Smooth muscle cell (in vitro differentiated cells): ENCODE results near the gene SLC6A3. TPM values are rescaled to one million over a fixed set of nuclear protein-coding genes. Genes with fewer than 3 reads are reported as not detected.

Experiments used
- DNase-seq: peaks from one replicate; lab custom pipeline; 2025; ENCODE audit not compliant: unreplicated experiment; lab: John Stamatoyannopoulos, UW
- H2AFZ ChIP-seq: fragments of 200-600 bp; sonication (generic); 2 replicates; pipeline ENCODE4 v1.6.0; 2016; ENCODE audit warnings: antibody characterized with exemption, low read depth, mild to moderate bottlenecking
- H3F3A ChIP-seq: fragments of 200-600 bp; sonication (generic); 2 replicates; pipeline ENCODE4 v1.6.0; 2017; ENCODE audit warnings: antibody characterized with exemption, low read depth
- H3K27ac ChIP-seq: fragments of 200-600 bp; sonication (generic); 2 replicates; pipeline ENCODE4 v1.5.1; 2016; ENCODE audit warnings: low read depth, mild to moderate bottlenecking
- H3K27me3 ChIP-seq: fragments of 200-600 bp; sonication (generic); 2 replicates; pipeline ENCODE4 v1.6.1; 2016; ENCODE audit warnings: low read depth, mild to moderate bottlenecking
- H3K36me3 ChIP-seq: fragments of 200-600 bp; sonication (generic); 2 replicates; pipeline ENCODE4 v1.5.1; 2016; ENCODE audit warnings: low read depth
- H3K4me1 ChIP-seq: fragments of 200-600 bp; sonication (generic); 2 replicates; pipeline ENCODE4 v1.5.1; 2016; ENCODE audit warnings: low read depth
- H3K4me2 ChIP-seq: fragments of 200-600 bp; sonication (generic); 2 replicates; pipeline ENCODE4 v1.6.0; 2016; ENCODE audit warnings: mild to moderate bottlenecking
- H3K4me3 ChIP-seq: fragments of 200-600 bp; sonication (generic); 2 replicates; pipeline ENCODE4 v1.5.1; 2016; ENCODE audit warnings: mild to moderate bottlenecking
- H3K79me2 ChIP-seq: fragments of 200-600 bp; sonication (generic); 2 replicates; pipeline ENCODE4 v1.6.0; 2016; ENCODE audit warnings: low read depth, mild to moderate bottlenecking
- H3K9ac ChIP-seq: fragments of 200-600 bp; sonication (generic); 2 replicates; pipeline ENCODE4 v1.6.0; 2016; ENCODE audit warnings: low read depth
- H3K9me3 ChIP-seq: fragments of 200-600 bp; sonication (generic); replicated peaks from 2 replicates; pipeline ENCODE4 v1.5.1; 2016; ENCODE audit warnings: low read depth
- H4K20me1 ChIP-seq: fragments of 200-600 bp; sonication (generic); 2 replicates; pipeline ENCODE4 v1.6.0; 2016; ENCODE audit warnings: low read depth
- CTCF ChIP-seq: fragments of 200-600 bp; sonication (generic); IDR thresholded peaks from 2 replicates; pipeline ENCODE4 v1.5.1; 2017; ENCODE audit warnings: borderline replicate concordance, mild to moderate bottlenecking, antibody characterized with exemption; ENCODE audit not compliant: insufficient read depth, poor library complexity, severe bottlenecking
- WGBS: methylation state at CpG from one replicate; pipeline ENCODE4 v1.1.7; 2016; ENCODE audit warnings: low lambda C conversion rate; 5-methylcytosine and 5-hydroxymethylcytosine counted together
- polyA plus RNA-seq: library from polyadenylated mRNA; unstranded; fragments of >200 nt; fragmentation: Nextera tagmentation; extraction: Ambion mirVana; gene quantifications from 2 replicates; pipeline ENCODE4 v1.2.1, GENCODE V29; 2016
- total RNA-seq: library from RNA; depleted of rRNA; stranded (reverse); fragments of >200 nt; gene quantifications from 2 replicates; pipeline ENCODE4 v1.2.3, GENCODE V29; 2014

The SLC6A3 gene
- total and polyA plus RNA-seq, 2 experiments from 2014 or later: not detected

- H3K4me2 ChIP-seq: peak within 1 kb of the TSS; percentile 100
- H2AFZ ChIP-seq: peak within 1 kb of the TSS; percentile 80
- peaks cover 28% of the 10 kb centered on the region for H3K79me2 ChIP-seq
- no peaks in the 10 kb centered on the region for H3K9me3 ChIP-seq
- H3K27ac ChIP-seq: peak within 1 kb of the TSS; percentile 73
- WGBS: 6% methylated on average over 46 of the region's 87 CpGs
- H3K4me3 ChIP-seq: peak within 1 kb of the TSS; percentile 99
- H3F3A ChIP-seq: no peaks in the 10 kb centered on the region
- H3K4me1 ChIP-seq: peaks cover 12% of the 10 kb centered on the region
- H3K9ac ChIP-seq: peak within 1 kb of the TSS; percentile 100
- H3K27me3 ChIP-seq: no peaks in the 10 kb centered on the region
- no peaks in the 10 kb centered on the region for H3K36me3 ChIP-seq
- peak; percentile 54 for DNase-seq
- TF ChIP-seq CTCF: no peak
- H4K20me1 ChIP-seq: no peaks in the 10 kb centered on the region
These were observed 100.0 kb downstream of the SLC6A3 start, which contains the start of gene CLPTM1L for GRCh38 chr5:1344975-1345838. CLPTM1L (minus strand) TSS chr5:1345099; CDS start chr5:1344841, 258 bp downstream.

- Histone ChIP-seq H2AFZ (peak overlapping the region; percentile 10), H3K27me3 (no peaks in the 10 kb centered on the region), H3K27ac (no peak overlapping the region), H3K9me3 (no peaks in the 10 kb centered on the region), H3K36me3 (no peaks in the 10 kb centered on the region), H3K4me2 (peak overlapping the region; percentile 91), H3K9ac (peak overlapping the region; percentile 71), H3K79me2 (peaks cover 28% of the 10 kb centered on the region), H3F3A (no peaks in the 10 kb centered on the region), H3K4me1 (peaks cover 12% of the 10 kb centered on the region), H3K4me3 (peak overlapping the region; percentile 99), H4K20me1 (no peaks in the 10 kb centered on the region)
- no peak for DNase-seq
- no peak for TF ChIP-seq CTCF
- 21% methylated on average over 26 of the region's 61 CpGs for WGBS
These were observed 101.0 kb downstream of the SLC6A3 start for GRCh38 chr5:1343931-1344901.

GRCh38 chr5:1343315-1343751 lies 101.9 kb downstream of the SLC6A3 start:
- 98% methylated on average over 9 of the region's 9 CpGs for WGBS
- Histone ChIP-seq H3K9me3 (no peaks in the 10 kb centered on the region), H3F3A (no peaks in the 10 kb centered on the region), H3K27me3 (no peaks in the 10 kb centered on the region), H3K4me2 (peak overlapping the region; percentile 91), H3K4me1 (peaks cover 12% of the 10 kb centered on the region), H3K9ac (no peak overlapping the region), H3K36me3 (no peaks in the 10 kb centered on the region), H2AFZ (no peak overlapping the region), H3K79me2 (peaks cover 28% of the 10 kb centered on the region), H3K27ac (no peak overlapping the region), H3K4me3 (peak overlapping the region; percentile 99), H4K20me1 (no peaks in the 10 kb centered on the region)
- no peak for DNase-seq
- no peak for TF ChIP-seq CTCF

Other genes with a start within 250 kb of the SLC6A3 start
- not detected in 2 replicates for gene SLC6A19, start 243.8 kb downstream of the SLC6A3 start, total RNA-seq
- not detected in 2 replicates for gene SLC6A19, start 243.8 kb downstream of the SLC6A3 start, polyA plus RNA-seq
- not detected in 2 replicates for gene SLC6A18, start 220.1 kb downstream of the SLC6A3 start, total RNA-seq
- not detected in 2 replicates for gene SLC6A18, start 220.1 kb downstream of the SLC6A3 start, polyA plus RNA-seq
- not detected in 2 replicates for gene TERT, start 150.4 kb downstream of the SLC6A3 start, total RNA-seq
- gene TERT, start 150.4 kb downstream of the SLC6A3 start, polyA plus RNA-seq: not detected in 2 replicates
- 86.3 and 127 TPM in 2 replicates for gene CLPTM1L, start 100.3 kb downstream of the SLC6A3 start, total RNA-seq
- gene CLPTM1L, start 100.3 kb downstream of the SLC6A3 start, polyA plus RNA-seq: 125 and 135 TPM in 2 replicates
- gene LPCAT1, start 78.5 kb upstream of the SLC6A3 start, total RNA-seq: 42.7 and 52.0 TPM in 2 replicates
- gene LPCAT1, start 78.5 kb upstream of the SLC6A3 start, polyA plus RNA-seq: 50.1 and 55.7 TPM in 2 replicates